GM23248 (cell line): Measurements from ENCODE around the gene ARL6IP4. TPM values are rescaled to one million over a fixed set of nuclear protein-coding genes. Genes with fewer than 3 reads are reported as not detected.
A peak's percentile ranks its signal among the peaks of the same experiment; 100 is the strongest.

ENCODE experiments used
- DNase-seq: peaks from one replicate; pipeline ENCODE4 v3.0.0-alpha.2; 2015
- H2AFZ ChIP-seq: fragments of 200-600 bp; sonication (generic); 2 replicates; pipeline ENCODE4 v1.6.1; 2016; ENCODE audit warnings: antibody characterized with exemption
- H3F3A ChIP-seq: fragments of 200-600 bp; sonication (generic); 2 replicates; pipeline ENCODE4 v1.6.1; 2016; ENCODE audit warnings: mild to moderate bottlenecking, antibody characterized with exemption, mixed run types; ENCODE audit not compliant: insufficient read depth
- H3K27ac ChIP-seq: fragments of 200-600 bp; sonication (generic); 2 replicates; pipeline ENCODE4 v1.5.1; 2016; ENCODE audit warnings: mild to moderate bottlenecking
- H3K27me3 ChIP-seq: fragments of 200-600 bp; sonication (generic); replicated peaks from 2 replicates; pipeline ENCODE4 v1.6.1; 2016; ENCODE audit warnings: mild to moderate bottlenecking; ENCODE audit not compliant: insufficient read depth
- H3K36me3 ChIP-seq: fragments of 200-600 bp; sonication (generic); 2 replicates; pipeline ENCODE4 v1.6.1; 2016; ENCODE audit warnings: low read depth, mild to moderate bottlenecking
- H3K4me1 ChIP-seq: fragments of 200-600 bp; sonication (generic); 2 replicates; pipeline ENCODE4 v1.6.1; 2016; ENCODE audit warnings: mild to moderate bottlenecking; ENCODE audit not compliant: insufficient read depth
- H3K4me2 ChIP-seq: fragments of 200-600 bp; sonication (generic); one replicate; pipeline ENCODE4 v1.6.1; 2016; ENCODE audit warnings: mild to moderate bottlenecking; ENCODE audit not compliant: unreplicated experiment
- H3K4me3 ChIP-seq: fragments of 200-600 bp; sonication (generic); 2 replicates; pipeline ENCODE4 v1.5.1; 2016; ENCODE audit warnings: mild to moderate bottlenecking
- H3K79me2 ChIP-seq: fragments of 200-600 bp; sonication (generic); 2 replicates; pipeline ENCODE4 v1.6.1; 2016; ENCODE audit warnings: mild to moderate bottlenecking; ENCODE audit not compliant: insufficient read depth
- H3K9ac ChIP-seq: fragments of 200-600 bp; sonication (generic); 2 replicates; pipeline ENCODE4 v1.6.1; 2016; ENCODE audit warnings: mild to moderate bottlenecking
- H3K9me2 ChIP-seq: fragments of 200-600 bp; sonication (generic); 2 replicates; pipeline ENCODE4 v1.6.1; 2016; ENCODE audit warnings: mixed run types, mild to moderate bottlenecking, moderate library complexity; ENCODE audit not compliant: insufficient read depth
- H3K9me3 ChIP-seq: fragments of 200-600 bp; sonication (generic); one replicate; pipeline ENCODE4 v1.6.1; 2017; ENCODE audit warnings: low read depth
- H4K20me1 ChIP-seq: fragments of 200-600 bp; sonication (generic); 2 replicates; pipeline ENCODE4 v1.6.0; 2016; ENCODE audit not compliant: insufficient read depth
- EZH2 ChIP-seq: fragments of 200-600 bp; sonication (generic); IDR thresholded peaks from 2 replicates; pipeline ENCODE4 v1.6.1; 2018; ENCODE audit warnings: antibody characterized with exemption, mild to moderate bottlenecking; ENCODE audit not compliant: insufficient read depth, poor library complexity, severe bottlenecking
- EZH2phosphoT487 ChIP-seq: fragments of 200-600 bp; sonication (generic); IDR thresholded peaks from 2 replicates; pipeline ENCODE4 v1.6.1; 2018; ENCODE audit warnings: antibody characterized with exemption, moderate library complexity, mild to moderate bottlenecking, low read depth; ENCODE audit not compliant: insufficient read depth
- WGBS, 2 experiments: methylation state at CpG; one replicate each; pipeline ENCODE4 v1.1.6; 2015 to 2017; ENCODE audit warnings: low lambda C conversion rate in 2 of 2, low coverage in 1 of 2; ENCODE audit errors: missing lambda C conversion rate in 2 of 2; 5-methylcytosine and 5-hydroxymethylcytosine counted together
- in situ Hi-C: fragments of 300-500 bp; cut with MboI; formaldehyde crosslinking; loops from 2 replicates; pipeline ENCODE4 v1.15.0; 2020
- polyA plus RNA-seq: library from polyadenylated mRNA; unstranded; fragments of >200 nt; fragmentation: Nextera tagmentation; extraction: Ambion mirVana; gene quantifications from 2 replicates; pipeline ENCODE4 v1.2.1, GENCODE V29; 2016
- total RNA-seq: library from RNA; depleted of rRNA; stranded (reverse); fragments of >200 nt; shearing (Covaris generic); gene quantifications from 2 replicates; pipeline ENCODE4 v1.2.3, GENCODE V29; 2014

Gene ARL6IP4
- total and polyA plus RNA-seq, 2 experiments from 2014 or later, result 150 to 259 TPM

DNA sequence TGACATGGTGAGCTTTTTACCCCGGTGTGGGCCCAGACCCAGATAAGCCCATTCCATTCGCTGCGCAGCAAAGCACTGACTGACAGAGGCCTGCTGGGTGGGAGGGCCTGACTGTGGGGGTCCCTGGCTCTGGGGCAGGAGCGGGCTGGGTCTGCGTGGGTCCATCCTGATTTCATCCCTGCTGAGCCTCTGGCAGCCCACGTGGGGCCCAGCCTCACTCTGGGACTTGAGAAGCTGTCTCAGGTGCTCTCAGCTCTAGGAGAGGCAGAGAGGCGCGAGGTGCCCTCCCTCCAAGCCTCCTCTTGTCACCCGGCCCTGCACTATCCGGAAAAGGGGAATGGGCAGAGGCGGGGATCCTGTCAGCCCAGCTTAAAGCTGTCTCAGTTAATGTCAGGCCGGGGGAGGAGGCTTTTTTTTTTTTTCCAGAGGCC is 15.1 kb upstream of the ARL6IP4 start:
- H2AFZ ChIP-seq, result peak overlapping the region; percentile 70; the same call in 1 of the 2 replicates

DNA sequence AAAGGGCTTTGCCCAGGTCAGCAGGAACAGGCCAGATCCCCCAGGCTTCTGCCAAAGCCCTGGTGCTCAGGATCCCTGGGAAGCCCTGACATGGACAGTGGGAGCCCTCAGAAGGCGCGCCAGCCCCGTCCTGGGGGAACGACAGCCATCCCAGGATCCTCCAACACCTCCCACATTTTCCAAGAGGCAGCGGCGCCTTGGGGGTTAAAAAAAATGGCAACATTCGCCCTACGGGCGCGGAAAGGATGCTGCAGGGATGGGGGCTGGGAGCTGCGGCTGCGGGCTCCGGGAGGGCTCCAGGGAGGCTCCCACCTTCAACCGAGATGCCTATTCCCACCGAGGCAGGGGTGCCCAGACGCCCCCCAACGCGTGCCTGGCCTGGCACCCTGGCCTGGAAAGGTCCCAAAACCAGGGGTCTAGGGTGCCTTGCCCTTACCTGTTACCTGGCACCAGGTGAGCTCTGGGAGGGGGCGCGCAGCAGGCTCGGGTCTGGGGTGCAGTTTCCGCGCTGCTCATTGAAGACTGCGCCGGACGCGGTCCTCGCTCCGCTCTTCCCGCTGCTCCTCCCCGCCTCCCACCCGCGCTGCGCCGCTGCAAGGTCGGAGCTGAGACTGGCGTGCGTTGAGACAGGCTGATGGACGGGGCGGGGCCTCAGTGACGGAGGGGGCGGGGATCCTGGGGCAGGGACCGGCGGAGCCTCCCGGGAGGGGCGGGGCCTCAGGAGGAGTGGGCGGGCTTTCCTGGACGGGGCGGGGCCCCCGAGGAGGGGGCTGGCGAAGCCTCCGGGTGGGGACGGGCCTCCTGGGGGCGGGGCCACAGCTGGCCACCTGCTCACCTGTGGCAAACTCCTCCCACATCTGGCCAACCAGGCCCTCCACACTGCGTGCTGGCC is 14.4 kb upstream of the ARL6IP4 start, which contains the start of gene ABCB9:
Gene ABCB9, minus strand, starts transcription at position 613 of the 892 bp plus-strand sequence. CDS start 6,228 bp downstream, outside the sequence.
- Histone ChIP-seq H3K36me3 (no peaks in the 10 kb centered on the region), H3K79me2 (no peaks in the 10 kb centered on the region), H3K4me2 (peak within 1 kb of the TSS; percentile 70), H4K20me1 (no peaks in the 10 kb centered on the region), H3K4me1 (no peaks in the 10 kb centered on the region), H3K27ac (no peak within 1 kb of the TSS), H3K9me3 (no peaks in the 10 kb centered on the region), H3K4me3 (peak within 1 kb of the TSS; percentile 78), H3K9me2 (no peaks in the 10 kb centered on the region), H3K9ac (peak within 1 kb of the TSS; percentile 67), H3F3A (peaks cover 10% of the 10 kb centered on the region; the same call in 1 of the 2 replicates), H3K27me3 (no peaks in the 10 kb centered on the region), H2AFZ (peak within 1 kb of the TSS; percentile 70)
- DNase-seq, result peak; percentile 95
- TF ChIP-seq EZH2phosphoT487 (no peak), EZH2 (no peak)
- 4 to 5% methylated on average over 37 to 46 of the region's 55 CpGs for WGBS, 2 experiments
- in situ Hi-C loops, result no loop called here

More for the DNA sequence above, 15.1 kb upstream of the ARL6IP4 start:
- peaks cover 10% of the 10 kb centered on the region; the same call in 1 of the 2 replicates for H3F3A ChIP-seq
- H3K9ac ChIP-seq, result peak overlapping the region; percentile 67
- H3K27ac ChIP-seq, result no peak overlapping the region
- TF ChIP-seq EZH2phosphoT487 (no peak), EZH2 (no peak)
- no peak for DNase-seq
- no peaks in the 10 kb centered on the region for H3K27me3 ChIP-seq
- WGBS, 2 experiments, result 62 to 75% methylated on average over 10 to 12 of the region's 12 CpGs
- H3K4me1 ChIP-seq, result no peaks in the 10 kb centered on the region
- H3K9me2 ChIP-seq, result no peaks in the 10 kb centered on the region
- H3K36me3 ChIP-seq, result no peaks in the 10 kb centered on the region
- in situ Hi-C loops, result no loop called here
- peak overlapping the region; percentile 78; the same call in 1 of the 2 replicates for H3K4me3 ChIP-seq
- H4K20me1 ChIP-seq, result no peaks in the 10 kb centered on the region
- H3K79me2 ChIP-seq, result no peaks in the 10 kb centered on the region
- H3K9me3 ChIP-seq, result no peaks in the 10 kb centered on the region
- H3K4me2 ChIP-seq, result peak overlapping the region; percentile 70

DNA sequence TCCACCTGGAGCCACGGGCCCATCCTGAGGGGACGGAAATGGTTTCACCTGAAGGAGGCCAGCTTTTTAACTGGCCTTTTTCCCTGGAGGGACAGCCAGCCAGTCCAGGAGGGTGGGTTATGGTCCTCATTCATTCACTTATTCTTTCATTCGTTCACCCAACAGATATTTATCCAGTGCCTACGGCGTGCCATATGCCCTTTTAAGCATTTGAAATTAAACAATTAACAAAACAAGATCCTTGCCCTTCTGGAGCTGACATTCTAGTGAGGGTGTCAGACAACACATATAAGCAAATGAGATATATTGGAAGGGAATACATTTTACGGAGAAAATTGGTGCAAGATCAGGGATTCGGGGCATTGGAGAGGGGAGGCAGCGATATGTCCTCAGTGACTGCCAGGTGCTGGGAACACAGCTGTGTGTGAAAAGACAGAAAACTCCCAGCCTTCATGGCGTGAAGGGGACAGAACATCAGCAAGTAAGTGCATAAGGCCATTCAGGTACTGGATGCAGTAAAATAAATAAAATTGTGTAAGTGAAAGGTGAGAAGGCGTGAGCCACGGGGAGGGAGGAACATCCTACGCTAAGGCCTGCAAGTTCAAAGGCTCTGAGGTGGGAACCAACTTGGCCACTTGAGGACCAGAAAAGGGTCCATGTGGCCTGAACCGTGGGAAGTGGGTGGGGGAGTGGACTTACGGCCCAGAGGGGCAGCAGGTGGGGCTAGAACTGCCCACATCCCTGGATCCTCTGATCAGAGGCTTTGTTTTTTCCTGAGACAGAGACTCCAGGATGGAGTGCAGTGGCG is 13.5 kb upstream of the ARL6IP4 start:
- H3K27me3 ChIP-seq, result no peaks in the 10 kb centered on the region
- H3F3A ChIP-seq, result peaks cover 10% of the 10 kb centered on the region; the same call in 1 of the 2 replicates
- DNase-seq, result no peak
- in situ Hi-C loops, result no loop called here
- no peaks in the 10 kb centered on the region for H3K79me2 ChIP-seq
- H3K4me3 ChIP-seq, result no peak overlapping the region
- no peak for TF ChIP-seq EZH2phosphoT487
- no peak for TF ChIP-seq EZH2
- no peak overlapping the region for H3K27ac ChIP-seq
- no peaks in the 10 kb centered on the region for H3K36me3 ChIP-seq
- H3K9ac ChIP-seq, result no peak overlapping the region
- H3K9me2 ChIP-seq, result no peaks in the 10 kb centered on the region
- WGBS, 2 experiments, result 57 to 60% methylated on average over 15 of the region's 15 CpGs
- no peaks in the 10 kb centered on the region for H3K4me1 ChIP-seq
- no peaks in the 10 kb centered on the region for H4K20me1 ChIP-seq
- H3K4me2 ChIP-seq, result no peak overlapping the region
- H2AFZ ChIP-seq, result no peak overlapping the region
- H3K9me3 ChIP-seq, result no peaks in the 10 kb centered on the region

DNA sequence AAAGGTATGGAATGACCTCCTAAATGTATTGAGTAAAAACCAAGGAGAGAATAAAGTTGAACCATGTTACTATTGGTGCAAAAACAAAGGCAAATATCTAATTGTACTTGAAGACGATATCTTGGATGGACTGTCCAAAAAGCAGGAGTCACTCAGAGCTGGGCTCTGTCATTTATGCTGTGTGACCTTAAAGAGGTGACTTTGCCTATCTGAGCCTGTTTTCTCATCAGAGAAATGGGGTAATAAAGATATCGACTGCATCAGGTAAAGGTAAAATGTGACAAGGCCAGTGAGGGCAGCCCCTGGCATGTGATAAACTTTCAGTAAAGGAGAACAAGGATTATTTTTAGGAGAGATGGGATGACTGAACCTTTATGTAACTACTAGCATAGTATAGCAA is 12.4 kb upstream of the ARL6IP4 start:
- WGBS, 2 experiments, result 73 to 75% methylated on average over 2 of the region's 2 CpGs
- no peak overlapping the region for H3K27ac ChIP-seq
- H3K9me2 ChIP-seq, result no peaks in the 10 kb centered on the region
- H3K4me3 ChIP-seq, result no peak overlapping the region
- H3F3A ChIP-seq, result peaks cover 10% of the 10 kb centered on the region; the same call in 1 of the 2 replicates
- H4K20me1 ChIP-seq, result no peaks in the 10 kb centered on the region
- no peak overlapping the region for H2AFZ ChIP-seq
- H3K4me1 ChIP-seq, result no peaks in the 10 kb centered on the region
- no peaks in the 10 kb centered on the region for H3K79me2 ChIP-seq
- H3K4me2 ChIP-seq, result no peak overlapping the region
- DNase-seq, result no peak
- no peak for TF ChIP-seq EZH2
- TF ChIP-seq EZH2phosphoT487, result no peak
- H3K36me3 ChIP-seq, result no peaks in the 10 kb centered on the region
- H3K27me3 ChIP-seq, result no peaks in the 10 kb centered on the region
- no peaks in the 10 kb centered on the region for H3K9me3 ChIP-seq
- no peak overlapping the region for H3K9ac ChIP-seq
- in situ Hi-C loops, result no loop called here
